G401.6 (cell line): ENCODE measurements around the gene VPS39.

Experiments used
- FAIRE-seq: peaks from 2 replicates; lab custom pipeline; 2012; peaks lifted over from hg19 to GRCh38; lab: Jason Lieb, UNC

VPS39 gene

GRCh38 chr15:42130246-42130986, 77.7 kb downstream of the VPS39 start:
- no peak for FAIRE-seq

GRCh38 chr15:42129364-42129763, 78.7 kb downstream of the VPS39 start:
- FAIRE-seq: no peak

DNA sequence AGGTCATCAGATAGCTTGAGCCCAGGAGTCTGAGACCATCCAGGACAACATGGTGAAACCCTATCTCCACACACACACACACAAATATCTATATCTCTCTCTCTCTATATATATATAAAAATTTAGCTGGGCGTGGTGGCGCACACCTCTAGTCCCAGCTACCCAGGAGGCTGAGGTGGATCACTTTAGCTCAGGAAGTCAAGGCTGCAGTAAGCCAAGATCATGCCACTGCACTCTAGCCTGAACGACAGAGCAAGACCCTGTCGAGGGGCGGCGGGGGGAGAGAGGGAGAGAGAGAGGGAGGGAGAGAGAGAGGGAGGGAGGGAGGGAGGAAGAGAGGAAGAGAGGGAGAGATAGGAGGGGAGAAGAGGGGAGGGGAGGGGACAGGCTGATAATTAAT, 79.6 kb downstream of the VPS39 start:
- FAIRE-seq: no peak

- no peak for FAIRE-seq
These were observed 84.6 kb downstream of the VPS39 start for GRCh38 chr15:42123546-42123945.

- no peak for FAIRE-seq
These were observed 86.4 kb downstream of the VPS39 start for GRCh38 chr15:42121682-42122081.

DNA sequence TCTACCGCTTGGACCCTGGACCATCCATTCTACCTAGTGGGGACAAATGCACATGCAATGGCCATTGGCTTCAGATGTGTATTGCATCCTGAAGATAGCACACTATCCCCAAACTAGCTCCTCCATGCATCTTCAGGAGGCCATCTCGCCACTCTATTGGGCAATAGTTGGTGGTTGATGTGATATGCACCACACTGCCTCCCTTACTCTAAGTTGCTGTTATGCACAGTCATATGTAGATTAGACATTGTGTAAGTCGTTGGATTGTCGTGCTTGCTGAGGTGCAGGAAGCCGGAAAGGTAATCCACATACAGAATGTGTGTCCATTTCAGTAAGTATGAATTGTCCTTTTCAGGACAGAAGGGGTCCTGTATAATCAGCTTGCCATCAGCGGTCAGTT, 87.1 kb downstream of the VPS39 start:
- no peak for FAIRE-seq

- no peak for FAIRE-seq
These were observed 87.8 kb downstream of the VPS39 start for GRCh38 chr15:42120285-42120684.

- FAIRE-seq: no peak
These were observed 88.7 kb downstream of the VPS39 start for GRCh38 chr15:42119446-42119760.

- FAIRE-seq: no peak
These were observed 89.3 kb downstream of the VPS39 start for GRCh38 chr15:42118650-42119445.

DNA sequence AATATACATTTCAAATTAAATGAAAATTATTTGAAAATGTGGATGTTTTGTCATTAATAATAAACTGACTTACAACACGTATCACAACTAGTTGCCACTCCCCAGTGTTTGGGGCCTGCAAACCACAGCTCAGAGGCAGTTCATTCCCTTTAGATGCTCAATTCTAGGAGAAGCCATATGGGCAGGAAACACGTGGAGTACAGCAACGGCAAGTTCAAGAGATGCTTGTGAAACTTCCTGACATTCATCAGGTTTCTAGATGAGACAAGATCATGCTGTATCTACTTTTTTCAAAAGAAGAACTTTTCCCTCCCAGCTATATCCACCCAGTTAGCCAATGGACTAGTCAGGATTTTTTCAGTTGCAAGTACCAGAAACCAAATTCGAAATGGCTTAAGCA, 96.2 kb downstream of the VPS39 start:
- FAIRE-seq: no peak

DNA sequence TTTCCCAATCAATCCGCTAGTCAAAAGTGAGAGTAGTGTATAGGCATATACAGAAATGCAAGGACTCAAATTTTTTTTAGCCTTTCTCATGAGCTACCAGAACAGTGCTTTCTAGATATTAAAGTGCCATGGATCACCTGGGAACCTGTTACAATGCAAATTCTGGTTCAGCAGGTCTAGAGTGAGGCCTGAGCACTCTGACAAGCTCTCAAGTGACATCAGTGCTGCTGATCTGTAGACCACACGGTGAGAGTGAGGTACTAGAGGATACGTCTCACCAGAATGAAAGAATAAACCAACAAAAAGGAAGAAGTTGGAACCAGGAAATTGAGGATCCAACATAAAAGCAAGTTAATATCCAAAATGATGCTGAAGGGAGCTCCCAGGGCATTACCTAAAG, 97.7 kb downstream of the VPS39 start:
- no peak for FAIRE-seq

GRCh38 chr15:42108806-42109205, 99.3 kb downstream of the VPS39 start:
- FAIRE-seq: no peak
